HG02885 (cell line): ENCODE measurements around the gene ROPN1B.

Source experiments
- ATAC-seq: cut with Tn5 transposase; IDR thresholded peaks from one replicate; pipeline ENCODE4 v1.9.1; 2021; ENCODE audit warnings: mild to moderate bottlenecking; ENCODE audit not compliant: unreplicated experiment, poor library complexity

ROPN1B gene

GRCh38 chr3:126026277-126026751, 57.3 kb downstream of the ROPN1B start:
- no peak for ATAC-seq

DNA sequence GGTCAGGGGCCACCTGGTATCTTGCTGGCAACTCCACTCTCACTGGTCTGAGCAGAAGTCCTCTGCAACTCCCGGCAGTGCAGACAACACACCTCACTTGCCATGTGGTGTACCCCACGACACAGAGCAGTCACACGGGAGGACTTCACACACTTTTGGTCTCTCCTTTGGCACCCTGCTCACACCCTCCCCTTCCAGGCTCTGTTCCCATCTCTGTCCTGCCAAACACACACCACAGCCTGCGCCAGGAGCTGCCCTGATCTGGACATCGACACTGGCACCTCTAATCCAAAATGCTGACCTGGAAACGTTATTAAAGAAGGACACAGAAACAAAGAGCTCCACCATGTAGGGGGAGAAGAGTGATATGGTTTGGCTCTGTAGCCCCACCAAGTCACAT, 57.8 kb downstream of the ROPN1B start:
- no peak for ATAC-seq

DNA sequence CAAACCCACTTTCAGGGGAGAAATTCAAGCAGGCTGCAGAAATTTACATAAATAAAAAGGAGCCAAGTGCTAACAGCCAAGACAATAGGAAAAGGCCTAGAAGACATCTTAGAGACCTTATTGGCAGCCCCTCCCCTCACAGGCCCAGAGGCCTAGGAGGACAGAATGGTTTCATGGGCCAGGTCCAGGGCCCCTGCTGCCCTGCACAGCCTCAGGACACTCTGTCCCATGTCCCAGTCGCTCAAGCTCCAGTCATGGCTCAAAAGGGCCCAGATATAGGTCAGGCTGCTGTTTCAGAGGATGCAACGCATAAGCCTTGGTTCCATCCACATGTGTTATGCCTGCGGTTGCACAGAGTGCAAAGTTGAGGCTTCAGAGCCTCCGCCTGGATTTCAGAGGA, 59.1 kb downstream of the ROPN1B start:
- no peak for ATAC-seq

DNA sequence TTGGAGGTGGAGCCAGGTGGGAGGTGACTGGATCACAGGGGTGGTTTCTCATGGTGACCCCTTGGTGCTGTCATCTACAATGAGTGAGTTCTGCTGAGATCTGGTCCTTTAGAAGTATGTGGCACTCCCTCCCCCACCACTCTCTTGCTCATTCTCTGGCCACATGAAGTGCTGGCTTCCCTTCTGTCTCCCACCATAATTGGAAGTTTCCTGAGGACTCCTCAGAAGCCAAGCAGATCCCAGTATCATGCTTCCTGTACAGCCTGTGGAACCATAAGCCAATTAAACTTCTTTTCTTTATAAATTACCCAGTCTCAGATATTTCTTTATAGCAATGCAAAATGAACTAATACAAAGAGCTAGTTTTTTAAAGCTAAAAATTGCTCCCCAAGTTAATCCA, 60.3 kb downstream of the ROPN1B start:
- no peak for ATAC-seq

DNA sequence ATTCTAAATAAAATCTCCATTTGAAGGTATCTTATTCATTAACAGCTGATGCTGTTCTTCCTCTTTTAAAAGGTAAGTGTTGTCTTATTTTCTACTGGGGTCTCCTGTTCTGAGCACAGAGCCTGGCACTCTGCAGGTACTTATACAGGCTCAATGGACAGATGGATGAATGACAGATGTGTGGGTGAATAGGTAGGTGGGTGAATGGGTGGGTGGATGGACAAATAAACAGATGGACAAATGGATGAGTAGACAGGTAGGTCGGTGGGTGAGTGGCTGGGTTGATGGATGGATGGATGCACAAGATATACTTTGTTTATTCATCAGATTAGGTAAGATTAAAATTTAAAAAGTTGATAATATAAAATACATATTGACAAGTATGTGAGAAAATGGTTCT, 61.5 kb downstream of the ROPN1B start:
- ATAC-seq: no peak

- no peak for ATAC-seq
Observed at GRCh38 chr3:126031981-126032471, 63.0 kb downstream of the ROPN1B start.
